Liver (tissue), 3 donors: ENCODE measurements around the gene ZNF490.

Experiments
- ATF3 ChIP-seq: IDR thresholded peaks from 2 replicates; pipeline ENCODE4 v1.6.1; 2016; ENCODE audit warnings: antibody characterized with exemption
- CTCF ChIP-seq: fragments of 150-350 bp; IDR thresholded peaks from 2 replicates; pipeline ENCODE4 v1.5.1; 2017; ENCODE audit warnings: improper control_type of control experiment, low read depth, low read length; ENCODE audit not compliant: missing input control
- FOXA1 ChIP-seq: IDR thresholded peaks from 2 replicates; pipeline ENCODE4 v1.6.1; 2016; ENCODE audit warnings: antibody characterized with exemption
- GABPA ChIP-seq, 2 donors: IDR thresholded peaks in 1 of 2; conservative IDR thresholded peaks in 1 of 2; 2 replicates each; pipeline ENCODE4 v1.6.1; 2016; ENCODE audit warnings: antibody characterized with exemption in 2 of 2, mild to moderate bottlenecking in 1 of 2, moderate library complexity in 1 of 2
- HNF4A ChIP-seq, 2 donors: conservative IDR thresholded peaks; 2 replicates each; pipeline ENCODE4 v1.6.1; 2016; ENCODE audit warnings: antibody characterized with exemption in 2 of 2, mild to moderate bottlenecking in 2 of 2
- JUND ChIP-seq, 2 donors: IDR thresholded peaks; 2 replicates each; pipeline ENCODE4 v1.6.1; 2016; ENCODE audit warnings: antibody characterized with exemption in 2 of 2
- MAX ChIP-seq: IDR thresholded peaks from 2 replicates; pipeline ENCODE4 v1.6.1; 2016; ENCODE audit warnings: antibody characterized with exemption
- RAD21 ChIP-seq, 2 donors: IDR thresholded peaks; 2 replicates each; pipeline ENCODE4 v1.6.1; 2016; ENCODE audit warnings: antibody characterized with exemption in 2 of 2, mild to moderate bottlenecking in 2 of 2
- SP1 ChIP-seq: IDR thresholded peaks from 2 replicates; pipeline ENCODE4 v1.6.1; 2018; ENCODE audit warnings: antibody characterized with exemption, mild to moderate bottlenecking
- TAF1 ChIP-seq: conservative IDR thresholded peaks from 2 replicates; pipeline ENCODE4 v1.6.1; 2016; ENCODE audit warnings: antibody characterized with exemption, mild to moderate bottlenecking
- YY1 ChIP-seq: IDR thresholded peaks from 2 replicates; pipeline ENCODE4 v1.6.1; 2016; ENCODE audit warnings: antibody characterized with exemption, mild to moderate bottlenecking
- donor health status: healthy.
- donor health status: healthy.

GRCh38 chr19:12546068-12546467 lies 64.5 kb downstream of the ZNF490 start:
- TF ChIP-seq FOXA1 (no peak), CTCF (no peak), RAD21 (IDR thresholded peaks at IDR 0.05) (no peak), GABPA (IDR thresholded peaks at IDR 0.05 in 1 of 2, conservative IDR thresholded peaks at IDR 0.05 in 1 of 2) (no peak), SP1 (no peak), YY1 (no peak), ATF3 (no peak), MAX (no peak), TAF1 (no peak), HNF4A (conservative IDR thresholded peaks at IDR 0.05) (no peak), JUND (IDR thresholded peaks at IDR 0.05) (no peak)
